ENCODE results near the gene SVIP. TPM values are rescaled to one million over a fixed set of nuclear protein-coding genes. Genes with fewer than 3 reads are reported as not detected.

SVIP gene, protein sequence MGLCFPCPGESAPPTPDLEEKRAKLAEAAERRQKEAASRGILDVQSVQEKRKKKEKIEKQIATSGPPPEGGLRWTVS
- 6.0 and 6.2 TPM in 2 replicates for polyA plus RNA-seq (2012; rRNA removed)
- polyA plus RNA-seq (2012; cell fraction: cytosol; rRNA removed) = 9.7 and 17.9 TPM in 2 replicates
- polyA plus RNA-seq (2012; cell fraction: nucleus; rRNA removed) = 1.5 and 2.8 TPM in 2 replicates

DNA sequence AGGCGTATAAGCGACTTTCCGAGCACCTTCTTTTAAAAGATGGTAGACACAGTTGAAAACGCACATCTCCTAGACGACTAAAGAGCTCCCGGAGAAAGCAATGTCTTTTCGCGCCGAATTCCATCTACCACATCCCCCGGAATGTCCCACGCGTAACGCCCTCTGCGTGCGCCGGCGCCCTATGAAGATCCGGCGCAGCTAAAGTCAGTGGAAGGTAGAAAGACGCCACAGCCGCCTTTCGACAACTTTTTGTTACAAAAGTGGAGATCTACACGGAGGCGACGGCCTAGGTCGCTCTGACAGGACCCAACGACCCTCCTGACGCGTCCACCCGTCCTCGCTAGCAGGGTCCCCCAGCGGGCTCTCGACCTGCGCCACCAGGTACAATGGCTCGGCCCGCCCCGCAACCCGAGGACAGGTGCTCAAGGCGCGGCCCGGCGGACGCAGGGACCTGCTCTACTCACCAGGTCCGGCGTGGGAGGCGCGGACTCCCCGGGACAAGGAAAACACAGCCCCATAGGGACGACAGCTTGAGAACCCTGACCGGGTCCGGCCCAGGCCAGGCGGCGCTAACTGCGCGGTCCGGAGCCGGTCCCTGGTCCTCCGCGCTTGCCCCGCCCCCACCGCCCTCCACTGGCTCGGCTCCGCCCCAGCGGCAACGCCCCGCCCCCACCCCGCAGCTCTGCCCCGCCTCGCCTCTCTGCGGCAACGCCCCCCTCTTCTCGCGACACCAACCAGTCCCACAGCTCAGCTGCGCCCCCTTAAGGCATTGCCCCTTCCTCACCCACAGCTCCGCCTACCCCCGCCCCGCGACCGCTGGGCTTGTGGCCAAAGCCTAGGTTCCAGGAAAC lies at the start of gene SVIP:
Gene SVIP, minus strand, starts transcription at position 571 of the 851 bp plus-strand sequence. Its CDS starts 53 bp downstream, at position 518.
- Histone ChIP-seq H3F3A (replicated peaks; ENCODE audit: insufficient read depth) (no peaks in the 10 kb centered on the region), H4K20me1 (ENCODE audit: insufficient read depth) (no peaks in the 10 kb centered on the region), H3K4me1 (ENCODE audit: control insufficient read depth in 1 of 2, insufficient read depth in 2 of 2, low read depth in 1 of 2, low read length in 1 of 2) (peaks cover 0 to 7% of the 10 kb centered on the region in 2 experiments; a peak in 2 of 4 replicates), H3K9ac (peak within 1 kb of the TSS; percentile 78), H3K36me3 (replicated peaks in 1 of 2; ENCODE audit: control insufficient read depth in 1 of 2, insufficient read depth in 2 of 2, low read length in 1 of 2) (peaks cover 22 to 27% of the 10 kb centered on the region in 2 experiments), H3K27ac (ENCODE audit: low read depth in 2 of 2, low read length in 1 of 2) (peak within 1 kb of the TSS; percentile 51 to 79), H3K9me3 (no peaks in the 10 kb centered on the region), H3K27me3 (ENCODE audit: insufficient read depth) (no peaks in the 10 kb centered on the region), H3K79me2 (ENCODE audit: insufficient read depth) (peaks cover 7% of the 10 kb centered on the region), H3K9me2 (no peaks in the 10 kb centered on the region), H3K4me2 (peak within 1 kb of the TSS; percentile 74), H2AFZ (ENCODE audit: low read depth) (peak within 1 kb of the TSS; percentile 77), H3K4me3 (ENCODE audit: low read depth in 2 of 2, low read length in 1 of 2) (peak within 1 kb of the TSS; percentile 83 to 96)
- 1% methylated on average over 48 of the region's 79 CpGs for WGBS (ENCODE audit: low lambda C conversion rate)
- DNase-seq = peak; percentile 94
- ChIA-PET POLR2A (no interaction called here), CTCF (interaction anchor here (0.6 to 1.5 kb wide), 14 partner anchors 9 to 911 kb away, joined by 3 to 9 read pairs (median 4); no protein-coding TSS in a partner anchor)
- TF ChIP-seq GATA2 (CRISPR knock-in tag; IDR thresholded peaks at IDR 0.05) (no peak), GABPA (IDR thresholded peaks at IDR 0.05; ENCODE audit: low read depth) (peak; percentile 70), NRF1 (IDR thresholded peaks at IDR 0.05; ENCODE audit: low read depth, low read length) (peak; percentile 69), MXI1 (IDR thresholded peaks at IDR 0.05; ENCODE audit: low read depth, low read length) (peak; percentile 68), RCOR1 (IDR thresholded peaks at IDR 0.05; ENCODE audit: low read length) (peak; percentile 78), EZH2phosphoT487 (IDR thresholded peaks at IDR 0.05; ENCODE audit: borderline replicate concordance, low read depth) (no peak), RAD21 (IDR thresholded peaks at IDR 0.05; ENCODE audit: low read length) (peak; percentile 50), SMC3 (IDR thresholded peaks at IDR 0.05; ENCODE audit: low read depth, low read length) (peak; percentile 12; the same call in 1 of the 2 replicates), TAF1 (IDR thresholded peaks at IDR 0.05; ENCODE audit: borderline replicate concordance, low read depth, low read length) (no peak), CHD2 (IDR thresholded peaks at IDR 0.05; ENCODE audit: low read length, partially characterized antibody) (peak; percentile 99), RFX5 (IDR thresholded peaks at IDR 0.05; ENCODE audit: low read length) (no peak), TEAD4 (IDR thresholded peaks at IDR 0.05; ENCODE audit: borderline replicate concordance, insufficient read depth) (0 out of 2 replicates have a peak, but pooled peaks have one; percentile 45), NFIC (IDR thresholded peaks at IDR 0.05; ENCODE audit: borderline replicate concordance) (peak; percentile 86), ELF1 (IDR thresholded peaks at IDR 0.05) (peak; percentile 45; the same call in 1 of the 2 replicates), JUND (IDR thresholded peaks at IDR 0.05) (no peak), TCF12 (IDR thresholded peaks at IDR 0.05) (peak; percentile 46; the same call in 1 of the 2 replicates), FOXJ3 (CRISPR knock-in tag; IDR thresholded peaks at IDR 0.05) (no peak), SIN3A (IDR thresholded peaks at IDR 0.05; ENCODE audit: borderline replicate concordance, low read depth, low read length) (peak; percentile 65; the same call in 1 of the 2 replicates)
- TF ChIP-seq, protein P1, sequence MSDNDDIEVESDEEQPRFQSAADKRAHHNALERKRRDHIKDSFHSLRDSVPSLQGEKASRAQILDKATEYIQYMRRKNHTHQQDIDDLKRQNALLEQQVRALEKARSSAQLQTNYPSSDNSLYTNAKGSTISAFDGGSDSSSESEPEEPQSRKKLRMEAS (IDR thresholded peaks at IDR 0.05; ENCODE audit: low read depth) = peak; percentile 50
- TF ChIP-seq, protein P2, sequence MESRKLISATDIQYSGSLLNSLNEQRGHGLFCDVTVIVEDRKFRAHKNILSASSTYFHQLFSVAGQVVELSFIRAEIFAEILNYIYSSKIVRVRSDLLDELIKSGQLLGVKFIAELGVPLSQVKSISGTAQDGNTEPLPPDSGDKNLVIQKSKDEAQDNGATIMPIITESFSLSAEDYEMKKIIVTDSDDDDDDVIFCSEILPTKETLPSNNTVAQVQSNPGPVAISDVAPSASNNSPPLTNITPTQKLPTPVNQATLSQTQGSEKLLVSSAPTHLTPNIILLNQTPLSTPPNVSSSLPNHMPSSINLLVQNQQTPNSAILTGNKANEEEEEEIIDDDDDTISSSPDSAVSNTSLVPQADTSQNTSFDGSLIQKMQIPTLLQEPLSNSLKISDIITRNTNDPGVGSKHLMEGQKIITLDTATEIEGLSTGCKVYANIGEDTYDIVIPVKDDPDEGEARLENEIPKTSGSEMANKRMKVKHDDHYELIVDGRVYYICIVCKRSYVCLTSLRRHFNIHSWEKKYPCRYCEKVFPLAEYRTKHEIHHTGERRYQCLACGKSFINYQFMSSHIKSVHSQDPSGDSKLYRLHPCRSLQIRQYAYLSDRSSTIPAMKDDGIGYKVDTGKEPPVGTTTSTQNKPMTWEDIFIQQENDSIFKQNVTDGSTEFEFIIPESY (IDR thresholded peaks at IDR 0.05; ENCODE audit: borderline replicate concordance, low read depth) = peak; percentile 96
- TF ChIP-seq, protein P3, sequence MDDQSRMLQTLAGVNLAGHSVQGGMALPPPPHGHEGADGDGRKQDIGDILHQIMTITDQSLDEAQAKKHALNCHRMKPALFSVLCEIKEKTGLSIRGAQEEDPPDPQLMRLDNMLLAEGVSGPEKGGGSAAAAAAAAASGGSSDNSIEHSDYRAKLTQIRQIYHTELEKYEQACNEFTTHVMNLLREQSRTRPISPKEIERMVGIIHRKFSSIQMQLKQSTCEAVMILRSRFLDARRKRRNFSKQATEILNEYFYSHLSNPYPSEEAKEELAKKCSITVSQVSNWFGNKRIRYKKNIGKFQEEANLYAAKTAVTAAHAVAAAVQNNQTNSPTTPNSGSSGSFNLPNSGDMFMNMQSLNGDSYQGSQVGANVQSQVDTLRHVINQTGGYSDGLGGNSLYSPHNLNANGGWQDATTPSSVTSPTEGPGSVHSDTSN (IDR thresholded peaks at IDR 0.05) = no peak
- TF ChIP-seq, protein P4, sequence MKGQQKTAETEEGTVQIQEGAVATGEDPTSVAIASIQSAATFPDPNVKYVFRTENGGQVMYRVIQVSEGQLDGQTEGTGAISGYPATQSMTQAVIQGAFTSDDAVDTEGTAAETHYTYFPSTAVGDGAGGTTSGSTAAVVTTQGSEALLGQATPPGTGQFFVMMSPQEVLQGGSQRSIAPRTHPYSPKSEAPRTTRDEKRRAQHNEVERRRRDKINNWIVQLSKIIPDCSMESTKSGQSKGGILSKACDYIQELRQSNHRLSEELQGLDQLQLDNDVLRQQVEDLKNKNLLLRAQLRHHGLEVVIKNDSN (IDR thresholded peaks at IDR 0.05; ENCODE audit: borderline replicate concordance, low read depth) = no peak
- TF ChIP-seq, protein P5, sequence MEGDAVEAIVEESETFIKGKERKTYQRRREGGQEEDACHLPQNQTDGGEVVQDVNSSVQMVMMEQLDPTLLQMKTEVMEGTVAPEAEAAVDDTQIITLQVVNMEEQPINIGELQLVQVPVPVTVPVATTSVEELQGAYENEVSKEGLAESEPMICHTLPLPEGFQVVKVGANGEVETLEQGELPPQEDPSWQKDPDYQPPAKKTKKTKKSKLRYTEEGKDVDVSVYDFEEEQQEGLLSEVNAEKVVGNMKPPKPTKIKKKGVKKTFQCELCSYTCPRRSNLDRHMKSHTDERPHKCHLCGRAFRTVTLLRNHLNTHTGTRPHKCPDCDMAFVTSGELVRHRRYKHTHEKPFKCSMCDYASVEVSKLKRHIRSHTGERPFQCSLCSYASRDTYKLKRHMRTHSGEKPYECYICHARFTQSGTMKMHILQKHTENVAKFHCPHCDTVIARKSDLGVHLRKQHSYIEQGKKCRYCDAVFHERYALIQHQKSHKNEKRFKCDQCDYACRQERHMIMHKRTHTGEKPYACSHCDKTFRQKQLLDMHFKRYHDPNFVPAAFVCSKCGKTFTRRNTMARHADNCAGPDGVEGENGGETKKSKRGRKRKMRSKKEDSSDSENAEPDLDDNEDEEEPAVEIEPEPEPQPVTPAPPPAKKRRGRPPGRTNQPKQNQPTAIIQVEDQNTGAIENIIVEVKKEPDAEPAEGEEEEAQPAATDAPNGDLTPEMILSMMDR (IDR thresholded peaks at IDR 0.05) = peak; percentile 68

All from SK-N-SH (cell line).